SK-N-SH (cell line): ENCODE results near the gene ERVFRD-1. TPM values are rescaled to one million over a fixed set of nuclear protein-coding genes. Genes with fewer than 3 reads are reported as not detected.
A peak's percentile ranks its signal among the peaks of the same experiment; 100 is the strongest.

Source experiments
- CTCF ChIA-PET: fragments of 300-600, 350-600 bp; formaldehyde crosslinking; extraction: SDS; loops from one replicate; lab custom pipeline; 2021; lab: Yijun Ruan, JAX
- POLR2A ChIA-PET: fragments of 350-600 bp; sonication (Branson Sonifier 250); formaldehyde crosslinking; extraction: SDS; loops from one replicate; lab custom pipeline; 2020; ENCODE audit warnings: antibody characterized with exemption, inconsistent platforms; lab: Yijun Ruan, JAX
- DNase-seq: peaks from one replicate; pipeline ENCODE4 v3.0.0; 2012
- H2AFZ ChIP-seq: fragments of 200-600 bp; sonication (generic); 2 replicates; pipeline ENCODE4 v1.8.1; 2016; ENCODE audit warnings: antibody characterized with exemption, mild to moderate bottlenecking, low read depth
- H3F3A ChIP-seq: fragments of 200-600 bp; sonication (generic); replicated peaks from 2 replicates; pipeline ENCODE3; 2016; ENCODE audit warnings: antibody characterized with exemption, mild to moderate bottlenecking; ENCODE audit not compliant: insufficient read depth
- H3K27ac ChIP-seq, 2 experiments: fragments of 200-500 bp in 1 of 2; fragments of 200-600 bp in 1 of 2; sonication (Bioruptor generic) in 1 of 2; sonication (generic), shearing (Covaris generic) in 1 of 2; 2 replicates each; pipeline versions ENCODE4 v1.5.1 to v1.6.1; 2014 to 2016; ENCODE audit warnings: low read depth in 2 of 2, inconsistent platforms in 1 of 2, low read length in 1 of 2, mild to moderate bottlenecking in 1 of 2, mixed read lengths in 1 of 2
- H3K27me3 ChIP-seq: fragments of 200-600 bp; sonication (generic), shearing (Covaris generic); 2 replicates; pipeline ENCODE4 v1.6.1; 2016; ENCODE audit warnings: mixed run types; ENCODE audit not compliant: insufficient read depth
- H3K36me3 ChIP-seq, 2 experiments: fragments of 200-500 bp in 1 of 2; fragments of 200-600 bp in 1 of 2; sonication (Bioruptor generic) in 1 of 2; sonication (generic) in 1 of 2; replicated peaks in 1 of 2; 2 replicates each; pipeline versions ENCODE3 to v1.5.1; 2014 to 2016; ENCODE audit warnings: low read length in 1 of 2, mild to moderate bottlenecking in 1 of 2; ENCODE audit not compliant: insufficient read depth in 2 of 2, control insufficient read depth in 1 of 2
- H3K4me1 ChIP-seq, 2 experiments: fragments of 200-500 bp in 1 of 2; fragments of 200-600 bp in 1 of 2; sonication (Bioruptor generic) in 1 of 2; sonication (generic), shearing (Covaris generic) in 1 of 2; 2 replicates each; pipeline versions ENCODE4 v1.5.1 to v1.6.1; 2014 to 2016; ENCODE audit warnings: low read depth in 1 of 2, low read length in 1 of 2, mixed run types in 1 of 2; ENCODE audit not compliant: insufficient read depth in 2 of 2, control insufficient read depth in 1 of 2
- H3K4me2 ChIP-seq: fragments of 200-600 bp; sonication (generic), shearing (Covaris generic); 2 replicates; pipeline ENCODE4 v1.6.1; 2017; ENCODE audit warnings: mixed run types
- H3K4me3 ChIP-seq, 2 experiments: fragments of 200-500 bp in 1 of 2; fragments of 200-600 bp in 1 of 2; sonication (Bioruptor generic) in 1 of 2; sonication (generic), shearing (Covaris generic) in 1 of 2; 2 replicates each; pipeline versions ENCODE4 v1.5.1 to v1.8.1; 2014 to 2016; ENCODE audit warnings: low read depth in 2 of 2, inconsistent platforms in 1 of 2, low read length in 1 of 2, mild to moderate bottlenecking in 1 of 2, mixed read lengths in 1 of 2, moderate library complexity in 1 of 2
- H3K79me2 ChIP-seq: fragments of 200-600 bp; sonication (generic); 2 replicates; pipeline ENCODE4 v1.8.1; 2017; ENCODE audit warnings: mild to moderate bottlenecking; ENCODE audit not compliant: insufficient read depth
- H3K9ac ChIP-seq: fragments of 200-600 bp; sonication (generic); 2 replicates; pipeline ENCODE4 v1.6.1; 2017; ENCODE audit warnings: mixed run types
- H3K9me2 ChIP-seq: fragments of 200-600 bp; sonication (generic); 2 replicates; pipeline ENCODE4 v1.6.1; 2017; ENCODE audit warnings: mixed run types
- H3K9me3 ChIP-seq: fragments of 200-600 bp; sonication (generic); 2 replicates; pipeline ENCODE4 v1.6.1; 2017; ENCODE audit warnings: mixed run types, mild to moderate bottlenecking, moderate library complexity
- H4K20me1 ChIP-seq: fragments of 200-600 bp; sonication (generic); 2 replicates; pipeline ENCODE4 v1.6.1; 2017; ENCODE audit warnings: mild to moderate bottlenecking, mixed run types; ENCODE audit not compliant: insufficient read depth
- CHD2 ChIP-seq: fragments of 150-350 bp; IDR thresholded peaks from 2 replicates; pipeline ENCODE4 v1.6.1; 2018; ENCODE audit warnings: low read length; ENCODE audit not compliant: partially characterized antibody
- CTCF ChIP-seq: fragments of 200-600 bp; sonication (generic); IDR thresholded peaks from 2 replicates; pipeline ENCODE4 v1.6.1; 2017; ENCODE audit warnings: antibody characterized with exemption, mild to moderate bottlenecking, moderate library complexity
- ELF1 ChIP-seq: IDR thresholded peaks from 2 replicates; pipeline ENCODE4 v1.4.0; 2012
- EZH2phosphoT487 ChIP-seq: fragments of 200-600 bp; sonication (generic); IDR thresholded peaks from 2 replicates; pipeline ENCODE4 v1.6.1; 2017; ENCODE audit warnings: low read depth, mixed run types, mild to moderate bottlenecking, antibody characterized with exemption, moderate library complexity, borderline replicate concordance
- FOXJ3 ChIP-seq: sonication (generic); formaldehyde crosslinking; IDR thresholded peaks from 2 replicates; pipeline ENCODE4 v1.5.1; 2020; ENCODE audit warnings: mild to moderate bottlenecking, missing genetic modification reagents
- FOXM1 ChIP-seq: IDR thresholded peaks from 2 replicates; pipeline ENCODE4 v1.4.0; 2012; ENCODE audit warnings: low read depth, mild to moderate bottlenecking
- GATA2 ChIP-seq: sonication (generic); formaldehyde crosslinking; IDR thresholded peaks from 2 replicates; pipeline ENCODE4 v1.5.0; 2020; ENCODE audit warnings: mild to moderate bottlenecking, missing genetic modification reagents
- JUND ChIP-seq: IDR thresholded peaks from 2 replicates; pipeline ENCODE4 v1.4.0; 2012
- MAX ChIP-seq: IDR thresholded peaks from 2 replicates; pipeline ENCODE4 v1.4.0; 2012; ENCODE audit warnings: low read depth
- NRF1 ChIP-seq: IDR thresholded peaks from 2 replicates; pipeline ENCODE4 v1.6.1; 2012; ENCODE audit warnings: low read depth, mild to moderate bottlenecking, low read length
- RXRA ChIP-seq: IDR thresholded peaks from 2 replicates; pipeline ENCODE4 v1.4.0; 2012; ENCODE audit warnings: low read depth, mild to moderate bottlenecking, borderline replicate concordance
- SIN3A ChIP-seq: IDR thresholded peaks from 2 replicates; pipeline ENCODE4 v1.6.1; 2012; ENCODE audit warnings: low read depth, mild to moderate bottlenecking, low read length, moderate library complexity, borderline replicate concordance
- SMC3 ChIP-seq: IDR thresholded peaks from 2 replicates; pipeline ENCODE4 v1.6.1; 2012; ENCODE audit warnings: low read depth, low read length, improper control_type of control experiment
- TAF1 ChIP-seq: IDR thresholded peaks from 2 replicates; pipeline ENCODE4 v1.6.1; 2012; ENCODE audit warnings: low read depth, mild to moderate bottlenecking, low read length, moderate library complexity, borderline replicate concordance
- USF2 ChIP-seq: fragments of 150-350 bp; IDR thresholded peaks from 2 replicates; pipeline ENCODE4 v1.6.1; 2017; ENCODE audit warnings: antibody characterized with exemption, low read length, low read depth, borderline replicate concordance
- WGBS: methylation state at CpG from one replicate; pipeline ENCODE4 v1.1.6; 2017; ENCODE audit warnings: low lambda C conversion rate; 5-methylcytosine and 5-hydroxymethylcytosine counted together
- polyA plus RNA-seq, 3 experiments: library from polyadenylated mRNA; depleted of rRNA; stranded (reverse); fragments of >200 nt; gene quantifications; 2 replicates each; pipeline ENCODE4 v1.2.3, GENCODE V29; 2012

The ERVFRD-1 gene
- polyA plus RNA-seq, 1 of the 3 experiments (the other 2 are of a cell fraction), result not detected

GRCh38 chr6:11097476-11097875, 14.0 kb downstream of the ERVFRD-1 start:
- Histone ChIP-seq H3K4me3 (no peak overlapping the region), H3K9me3 (no peaks in the 10 kb centered on the region), H3K79me2 (peaks cover 84% of the 10 kb centered on the region), H2AFZ (no peak overlapping the region), H3K9me2 (no peaks in the 10 kb centered on the region), H4K20me1 (peaks cover 11% of the 10 kb centered on the region), H3K4me2 (no peak overlapping the region), H3K36me3 (peaks cover 0 to 39% of the 10 kb centered on the region in 2 experiments), H3K27me3 (no peaks in the 10 kb centered on the region), H3K9ac (no peak overlapping the region), H3K4me1 (peaks cover 8 to 10% of the 10 kb centered on the region in 2 experiments; a peak in 3 of 4 replicates), H3F3A (peaks cover 16% of the 10 kb centered on the region), H3K27ac (no peak overlapping the region)
- ChIA-PET CTCF (interaction anchor here (1.8 kb wide), 1 partner anchor 399 kb away, joined by 4 read pairs; no protein-coding TSS in a partner anchor), POLR2A (no interaction called here)
- 95% methylated on average over 8 of the region's 8 CpGs for WGBS
- no peak for DNase-seq
- TF ChIP-seq JUND, result no peak
- no peak for TF ChIP-seq CHD2
- TF ChIP-seq EZH2phosphoT487, result no peak
- no peak for TF ChIP-seq SIN3A
- TF ChIP-seq MAX, result no peak
- no peak for TF ChIP-seq SMC3
- TF ChIP-seq NRF1, result no peak
- TF ChIP-seq ELF1, result no peak
- TF ChIP-seq USF2, result no peak
- TF ChIP-seq TAF1, result no peak
- TF ChIP-seq CTCF, result no peak
- TF ChIP-seq FOXJ3 (CRISPR knock-in tag), result no peak

DNA sequence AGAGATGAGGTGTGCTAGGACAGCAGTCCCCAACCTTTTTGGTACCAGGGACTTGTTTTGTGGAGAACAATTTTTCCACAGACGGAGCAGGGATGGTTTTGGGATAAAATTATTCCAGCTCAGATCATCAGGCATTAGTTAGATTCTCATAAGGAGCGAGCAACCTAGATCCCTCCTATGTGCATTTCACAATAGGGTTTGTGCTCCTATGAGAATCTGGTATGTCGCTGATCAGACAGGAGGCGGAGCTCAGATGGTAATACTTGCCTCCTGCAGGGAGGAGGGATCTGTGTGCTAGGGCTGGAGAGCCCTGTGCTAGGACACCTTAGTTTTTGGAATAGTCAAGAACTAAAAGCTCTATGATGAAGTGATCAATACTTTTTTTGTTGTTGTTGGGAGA, 15.4 kb downstream of the ERVFRD-1 start:
- H3K9me2 ChIP-seq, result no peaks in the 10 kb centered on the region
- H4K20me1 ChIP-seq, result peaks cover 11% of the 10 kb centered on the region
- peaks cover 8 to 10% of the 10 kb centered on the region in 2 experiments; a peak in 3 of 4 replicates for H3K4me1 ChIP-seq
- TF ChIP-seq RXRA (no peak), FOXM1 (no peak), ELF1 (no peak), GATA2 (CRISPR knock-in tag) (no peak), MAX (no peak)
- peak; percentile 27 for DNase-seq
- no peak overlapping the region for H3K9ac ChIP-seq
- ChIA-PET POLR2A (no interaction called here), CTCF (interaction anchor here (1.2 to 1.8 kb wide), 4 partner anchors 9 to 401 kb away, joined by 3 to 5 read pairs (median 4); no protein-coding TSS in a partner anchor)
- H2AFZ ChIP-seq, result no peak overlapping the region
- 81% methylated on average over 4 of the region's 4 CpGs for WGBS
- H3K9me3 ChIP-seq, result no peaks in the 10 kb centered on the region
- 0 out of 4 replicates have a peak overlapping the region, but pooled peaks of 1 of the 2 experiments have one; percentile 86 for H3K4me3 ChIP-seq
- H3K4me2 ChIP-seq, result peak overlapping the region; percentile 91
- H3K27me3 ChIP-seq, result no peaks in the 10 kb centered on the region
- 0 out of 4 replicates have a peak overlapping the region, but pooled peaks of 1 of the 2 experiments have one; percentile 90 for H3K27ac ChIP-seq
- H3K79me2 ChIP-seq, result peaks cover 70% of the 10 kb centered on the region
- H3F3A ChIP-seq, result peaks cover 16% of the 10 kb centered on the region
- peaks cover 0 to 29% of the 10 kb centered on the region in 2 experiments for H3K36me3 ChIP-seq
